OCI-LY3 (cell line): ENCODE data around the gene CAPZB.

Experiments
- CTCF ChIP-seq: fragments of 200-600, 300-600 bp; sonication (generic); IDR thresholded peaks from 2 replicates; pipeline ENCODE4 v1.5.1; 2014; ENCODE audit warnings: antibody characterized with exemption, low read length, low read depth
- EZH2phosphoT487 ChIP-seq: fragments of 200-600 bp; shearing (Covaris generic); IDR thresholded peaks from 2 replicates; pipeline ENCODE4 v1.6.1; 2018; ENCODE audit warnings: antibody characterized with exemption, mixed run types, low read depth

- TF ChIP-seq CTCF (no peak), EZH2phosphoT487 (no peak)
Observed at GRCh38 chr1:19461220-19461554, 24.2 kb downstream of the CAPZB start.
